B cell (primary cell): Measurements from ENCODE around the gene ZP3.

Experiments used
- EZH2 ChIP-seq: IDR thresholded peaks from 2 replicates; pipeline ENCODE4 v1.6.1; 2012; ENCODE audit warnings: borderline replicate concordance, low read depth, mild to moderate bottlenecking, moderate library complexity, low read length; ENCODE audit not compliant: insufficient read depth, poor library complexity, severe bottlenecking
- TF ChIP-seq, protein P1 (sequence below): fragments of 200-600 bp; IDR thresholded peaks from one replicate; pipeline ENCODE4 v1.8.0; 2022; ENCODE audit warnings: antibody characterized with exemption, mild to moderate bottlenecking

DNA sequence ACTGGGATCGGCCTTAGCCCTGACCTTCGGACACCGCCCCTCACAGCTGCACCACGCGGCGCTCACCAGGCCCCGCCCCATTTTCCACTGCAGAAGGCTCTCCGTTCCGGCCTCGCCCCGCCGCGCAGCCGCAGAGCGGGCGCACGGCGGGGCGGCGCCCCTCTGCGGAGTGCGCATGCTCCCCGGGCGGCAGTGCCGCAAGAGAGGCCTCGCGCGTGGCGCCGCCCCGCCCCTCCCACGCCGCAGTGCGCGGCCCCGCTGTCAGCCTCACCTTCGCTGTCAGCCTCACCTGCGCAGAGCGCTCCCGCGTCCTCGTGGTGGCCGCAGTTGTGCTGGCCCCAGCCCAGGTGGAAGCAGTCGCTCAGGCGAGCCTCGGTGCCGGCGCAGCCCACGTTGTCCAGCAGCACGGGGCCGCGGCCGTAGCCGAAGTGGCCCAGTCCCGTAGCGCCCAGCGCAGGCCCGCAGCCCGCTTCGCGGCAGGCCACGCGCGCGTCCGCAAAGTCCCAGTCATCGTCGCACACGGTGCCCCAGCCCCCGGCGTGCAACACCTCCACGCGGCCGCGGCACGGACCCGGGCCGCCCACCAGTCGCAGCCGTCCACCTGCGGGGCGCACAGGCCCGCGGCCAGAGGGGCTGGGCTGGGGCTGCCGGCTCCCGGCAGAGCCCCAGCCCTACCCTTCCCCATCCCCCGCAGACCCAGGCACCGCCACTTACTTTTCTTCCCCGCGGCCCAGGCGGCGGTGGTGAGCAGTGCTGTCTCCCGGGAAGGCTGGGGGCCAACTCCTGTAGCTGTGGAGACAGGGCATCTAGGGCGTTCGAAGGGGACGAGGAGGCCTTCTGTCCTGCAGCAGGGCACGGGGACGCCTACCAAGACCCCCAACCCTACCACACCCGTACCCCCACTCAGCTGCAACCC is 31.4 kb upstream of the ZP3 start:
- TF ChIP-seq, protein P1, sequence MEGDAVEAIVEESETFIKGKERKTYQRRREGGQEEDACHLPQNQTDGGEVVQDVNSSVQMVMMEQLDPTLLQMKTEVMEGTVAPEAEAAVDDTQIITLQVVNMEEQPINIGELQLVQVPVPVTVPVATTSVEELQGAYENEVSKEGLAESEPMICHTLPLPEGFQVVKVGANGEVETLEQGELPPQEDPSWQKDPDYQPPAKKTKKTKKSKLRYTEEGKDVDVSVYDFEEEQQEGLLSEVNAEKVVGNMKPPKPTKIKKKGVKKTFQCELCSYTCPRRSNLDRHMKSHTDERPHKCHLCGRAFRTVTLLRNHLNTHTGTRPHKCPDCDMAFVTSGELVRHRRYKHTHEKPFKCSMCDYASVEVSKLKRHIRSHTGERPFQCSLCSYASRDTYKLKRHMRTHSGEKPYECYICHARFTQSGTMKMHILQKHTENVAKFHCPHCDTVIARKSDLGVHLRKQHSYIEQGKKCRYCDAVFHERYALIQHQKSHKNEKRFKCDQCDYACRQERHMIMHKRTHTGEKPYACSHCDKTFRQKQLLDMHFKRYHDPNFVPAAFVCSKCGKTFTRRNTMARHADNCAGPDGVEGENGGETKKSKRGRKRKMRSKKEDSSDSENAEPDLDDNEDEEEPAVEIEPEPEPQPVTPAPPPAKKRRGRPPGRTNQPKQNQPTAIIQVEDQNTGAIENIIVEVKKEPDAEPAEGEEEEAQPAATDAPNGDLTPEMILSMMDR = no peak
- no peak for TF ChIP-seq EZH2
